ENCODE data around the gene CAMSAP2.
A peak's percentile ranks its signal among the peaks of the same experiment; 100 is the strongest.

The CAMSAP2 gene, protein sequence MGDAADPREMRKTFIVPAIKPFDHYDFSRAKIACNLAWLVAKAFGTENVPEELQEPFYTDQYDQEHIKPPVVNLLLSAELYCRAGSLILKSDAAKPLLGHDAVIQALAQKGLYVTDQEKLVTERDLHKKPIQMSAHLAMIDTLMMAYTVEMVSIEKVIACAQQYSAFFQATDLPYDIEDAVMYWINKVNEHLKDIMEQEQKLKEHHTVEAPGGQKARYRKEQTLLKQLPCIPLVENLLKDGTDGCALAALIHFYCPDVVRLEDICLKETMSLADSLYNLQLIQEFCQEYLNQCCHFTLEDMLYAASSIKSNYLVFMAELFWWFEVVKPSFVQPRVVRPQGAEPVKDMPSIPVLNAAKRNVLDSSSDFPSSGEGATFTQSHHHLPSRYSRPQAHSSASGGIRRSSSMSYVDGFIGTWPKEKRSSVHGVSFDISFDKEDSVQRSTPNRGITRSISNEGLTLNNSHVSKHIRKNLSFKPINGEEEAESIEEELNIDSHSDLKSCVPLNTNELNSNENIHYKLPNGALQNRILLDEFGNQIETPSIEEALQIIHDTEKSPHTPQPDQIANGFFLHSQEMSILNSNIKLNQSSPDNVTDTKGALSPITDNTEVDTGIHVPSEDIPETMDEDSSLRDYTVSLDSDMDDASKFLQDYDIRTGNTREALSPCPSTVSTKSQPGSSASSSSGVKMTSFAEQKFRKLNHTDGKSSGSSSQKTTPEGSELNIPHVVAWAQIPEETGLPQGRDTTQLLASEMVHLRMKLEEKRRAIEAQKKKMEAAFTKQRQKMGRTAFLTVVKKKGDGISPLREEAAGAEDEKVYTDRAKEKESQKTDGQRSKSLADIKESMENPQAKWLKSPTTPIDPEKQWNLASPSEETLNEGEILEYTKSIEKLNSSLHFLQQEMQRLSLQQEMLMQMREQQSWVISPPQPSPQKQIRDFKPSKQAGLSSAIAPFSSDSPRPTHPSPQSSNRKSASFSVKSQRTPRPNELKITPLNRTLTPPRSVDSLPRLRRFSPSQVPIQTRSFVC (N-terminal part only)

GRCh38 chr1:200738327-200738948 is at the start of gene CAMSAP2:
CAMSAP2 (plus strand) TSS chr1:200738893; CDS start chr1:200739828, 935 bp downstream.
- peak; percentile 66 for DNase-seq

- no peak for DNase-seq
These were observed 46.4 kb upstream of the CAMSAP2 start for GRCh38 chr1:200692316-200692715.

DNA sequence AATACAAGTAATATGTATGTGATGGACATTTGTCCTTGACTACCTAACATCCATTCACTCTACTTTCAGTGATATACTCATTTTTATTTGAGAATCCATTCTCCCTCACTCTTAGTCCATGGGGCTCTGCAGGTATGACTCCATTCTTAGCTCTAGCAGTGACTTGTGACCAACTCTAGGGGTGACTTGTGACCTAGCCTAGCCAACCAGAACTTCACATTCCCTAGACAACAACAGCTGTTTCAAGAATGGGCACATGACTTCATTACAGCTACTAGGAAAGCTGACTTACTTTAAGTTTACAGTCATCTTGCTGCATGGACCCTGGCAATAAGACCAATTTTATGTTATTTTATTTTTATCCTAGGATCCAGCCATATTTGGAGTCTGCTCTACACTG is 45.4 kb upstream of the CAMSAP2 start:
- DNase-seq = no peak

GRCh38 chr1:200694738-200695137 is 44.0 kb upstream of the CAMSAP2 start:
- DNase-seq = no peak

GRCh38 chr1:200699871-200700270 is 38.8 kb upstream of the CAMSAP2 start:
- DNase-seq = no peak

- DNase-seq = no peak
These were observed 33.6 kb upstream of the CAMSAP2 start for GRCh38 chr1:200704986-200705500.

DNA sequence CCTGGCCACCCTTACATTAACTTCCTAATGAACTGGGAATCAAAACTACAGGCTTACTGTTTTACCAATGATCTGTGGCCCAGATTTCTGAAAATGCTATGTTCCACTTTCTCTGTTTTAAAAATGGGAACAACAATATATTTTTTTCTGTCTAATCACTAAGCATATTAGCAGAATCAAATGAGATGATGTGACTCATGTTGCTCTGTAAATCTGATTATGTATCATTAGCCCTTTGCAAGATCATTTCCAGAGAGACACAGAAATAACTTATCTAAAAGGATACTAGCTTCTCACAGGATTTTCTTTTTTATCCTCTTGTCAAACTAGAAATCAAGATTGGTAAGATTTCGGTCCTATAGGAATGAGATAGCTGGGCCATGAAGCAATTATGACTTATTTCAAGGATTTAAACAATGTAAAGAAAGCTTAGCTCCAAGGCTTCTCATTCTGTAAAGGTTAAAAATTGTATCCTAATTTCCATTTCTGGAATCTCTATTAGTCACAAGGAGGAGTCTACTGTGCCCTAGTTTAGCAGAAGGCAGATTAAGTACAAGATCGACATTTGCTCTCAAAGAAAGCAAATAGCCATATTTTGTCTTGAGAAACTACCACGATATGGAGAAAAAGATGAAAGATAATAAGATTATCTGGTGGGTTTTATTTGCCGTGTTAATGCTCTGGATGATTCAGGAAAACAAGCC is 32.4 kb upstream of the CAMSAP2 start:
- DNase-seq = no peak

DNA sequence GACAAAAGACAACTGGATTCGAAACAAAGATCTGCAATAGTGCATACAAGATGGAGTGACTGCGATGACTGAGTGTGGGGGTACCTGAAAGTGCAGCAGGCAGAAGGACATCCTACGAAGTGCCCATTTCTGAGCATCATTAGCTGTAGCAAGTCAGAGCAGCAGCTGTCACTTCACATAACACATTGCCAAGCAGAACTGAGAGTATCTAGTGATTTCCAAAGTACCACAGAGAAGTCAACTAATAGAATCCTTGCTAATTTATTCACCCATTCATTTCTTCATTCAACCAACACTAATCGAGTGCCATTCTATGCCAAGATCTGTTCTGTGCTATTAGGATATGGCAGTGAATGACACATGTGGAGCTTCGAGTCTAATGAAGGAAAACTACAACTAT is 31.6 kb upstream of the CAMSAP2 start:
- no peak for DNase-seq

DNA sequence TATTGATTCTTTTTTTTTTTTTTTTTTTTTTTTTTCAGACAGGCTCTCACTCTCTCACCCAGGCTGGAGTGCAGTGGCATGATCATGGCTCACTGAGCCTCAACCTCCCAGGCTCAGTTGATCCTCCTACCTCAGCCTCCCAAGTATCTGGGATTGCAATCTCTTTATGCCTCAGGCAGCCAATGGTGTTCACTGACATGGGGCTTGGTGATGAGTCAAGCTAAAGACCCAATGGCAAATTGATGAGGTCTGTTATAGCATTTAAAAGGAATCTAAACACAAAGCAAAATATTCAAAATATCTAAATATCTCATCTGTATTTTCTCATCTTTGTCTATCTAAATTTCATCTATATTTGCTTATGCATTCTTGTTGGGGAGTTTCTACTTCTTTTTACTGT is 30.5 kb upstream of the CAMSAP2 start:
- DNase-seq = no peak

DNA sequence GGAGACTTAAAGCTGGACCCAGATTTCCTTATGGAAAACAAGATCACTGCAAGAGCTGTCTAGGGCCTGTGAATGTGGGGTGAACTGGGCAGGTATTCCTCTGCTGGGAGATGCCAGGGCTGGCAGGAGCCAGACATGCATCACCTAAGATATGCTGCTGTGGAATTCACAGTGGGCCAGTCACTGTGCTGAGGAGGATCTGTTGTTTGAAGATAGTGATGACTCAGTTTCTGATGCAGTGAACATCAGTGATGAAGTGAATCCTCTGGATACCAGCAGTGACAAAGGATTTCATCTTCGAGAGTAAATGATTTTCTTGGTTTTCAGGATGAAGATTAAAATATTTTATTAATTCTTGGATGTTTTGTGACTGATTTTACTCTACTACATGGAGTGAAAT is 29.9 kb upstream of the CAMSAP2 start:
- no peak for DNase-seq

DNA sequence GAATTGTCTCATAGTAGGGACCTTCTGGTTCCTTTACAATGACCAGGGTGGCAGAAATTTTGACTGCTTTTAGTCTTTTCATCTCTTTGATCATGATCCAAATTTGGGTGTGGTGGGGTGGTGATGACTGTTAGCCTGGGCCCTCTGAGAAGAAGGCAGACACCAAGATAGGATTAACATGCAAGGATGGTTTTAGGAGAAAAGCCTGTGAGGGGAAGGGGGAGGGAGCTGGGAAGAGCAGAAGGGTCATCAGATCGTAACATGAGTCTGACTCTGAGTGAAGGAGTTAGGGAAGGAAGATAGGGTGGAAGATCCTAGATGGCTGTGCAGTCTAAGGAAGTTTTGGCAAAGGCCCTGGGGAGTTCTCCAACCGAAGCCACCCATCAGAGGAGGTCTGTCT is 28.5 kb upstream of the CAMSAP2 start:
- no peak for DNase-seq

DNA sequence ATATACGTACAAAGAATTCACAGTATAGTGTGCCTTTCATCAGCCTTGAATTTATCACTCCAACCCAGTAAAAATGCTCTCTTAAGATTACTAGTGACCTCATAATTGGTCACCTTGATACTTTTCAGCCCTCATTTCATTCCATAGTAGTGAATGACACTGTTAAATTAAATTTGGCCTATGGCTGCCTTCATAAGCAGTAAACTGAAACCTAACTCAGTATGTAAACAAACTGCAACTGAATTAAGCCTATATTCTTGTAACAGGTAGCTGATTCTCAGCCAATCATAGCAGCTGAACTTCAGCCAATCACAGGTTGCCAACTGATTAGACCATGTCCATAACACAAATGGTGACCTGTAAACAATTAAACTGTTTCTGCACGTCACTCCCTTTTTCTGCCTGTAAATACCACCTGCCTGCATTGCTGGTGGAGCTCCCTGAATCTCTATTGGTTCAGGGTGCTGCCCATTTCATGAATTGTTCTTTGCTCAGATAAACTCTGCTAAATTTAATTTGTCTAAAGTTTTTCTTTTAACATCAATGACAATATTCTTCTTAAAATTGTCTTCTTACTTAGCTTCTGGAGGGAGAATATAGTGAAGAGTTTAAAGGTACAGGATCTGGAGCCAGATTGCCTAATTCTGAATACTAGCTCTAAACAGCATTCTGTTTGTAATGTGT is 24.0 kb upstream of the CAMSAP2 start:
- no peak for DNase-seq

DNA sequence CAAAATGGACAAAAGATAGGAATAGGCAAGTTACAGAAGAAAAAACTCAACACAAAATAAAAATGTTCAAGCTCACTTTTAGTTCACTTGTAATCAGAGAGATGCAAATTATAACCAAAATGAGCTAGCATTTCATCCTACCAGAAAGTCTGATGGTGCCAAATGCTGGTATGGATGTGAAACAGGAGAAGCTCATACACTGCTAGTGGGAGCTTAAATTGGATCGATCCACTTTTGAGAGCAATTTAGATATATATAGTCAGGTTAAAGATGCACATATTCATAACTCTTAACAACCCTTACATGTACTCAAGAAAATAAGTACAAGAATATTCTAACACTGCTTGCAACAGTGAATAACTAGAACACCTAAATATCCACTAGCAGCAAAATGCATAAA is 18.5 kb upstream of the CAMSAP2 start:
- DNase-seq = no peak

DNA sequence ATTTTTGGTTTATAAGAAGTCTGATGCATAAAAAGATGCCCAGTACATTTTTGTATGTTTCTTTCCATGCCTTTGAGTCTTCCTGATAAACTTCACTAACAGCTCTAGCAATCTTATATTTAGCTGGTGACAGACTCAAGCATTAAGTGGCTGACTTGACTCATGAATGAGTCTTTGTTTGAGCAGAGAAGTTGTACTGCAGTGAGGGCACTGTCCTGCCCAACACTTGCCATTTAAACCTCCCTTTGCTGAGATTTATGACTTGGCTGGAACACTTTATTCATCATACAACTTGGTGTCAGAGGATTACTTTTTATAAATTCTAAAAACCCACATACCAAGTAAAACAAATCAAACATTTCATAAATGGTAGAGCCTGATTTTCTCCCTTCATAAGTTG is 14.6 kb upstream of the CAMSAP2 start:
- DNase-seq = no peak

DNA sequence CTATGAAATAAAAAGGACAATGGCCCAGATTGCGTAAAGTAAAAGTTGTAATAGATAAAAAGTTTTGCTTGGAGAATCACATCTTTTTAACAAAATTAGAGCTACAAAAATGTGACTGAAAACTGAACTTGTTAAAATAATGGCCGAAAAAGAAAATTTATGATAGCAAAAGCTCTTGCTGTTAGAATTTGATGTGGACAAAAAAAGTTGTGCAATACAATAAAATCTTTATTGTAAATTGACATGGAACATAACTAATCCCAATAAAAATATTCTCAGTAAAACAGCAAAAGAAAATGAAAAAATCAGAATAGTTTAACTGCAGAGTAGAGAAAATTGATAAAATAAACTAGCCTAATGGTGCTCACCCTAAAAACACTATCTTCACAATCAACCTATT is 11.4 kb upstream of the CAMSAP2 start:
- no peak for DNase-seq

- DNase-seq = no peak
These were observed 8.8 kb upstream of the CAMSAP2 start for GRCh38 chr1:200729863-200730262.

DNA sequence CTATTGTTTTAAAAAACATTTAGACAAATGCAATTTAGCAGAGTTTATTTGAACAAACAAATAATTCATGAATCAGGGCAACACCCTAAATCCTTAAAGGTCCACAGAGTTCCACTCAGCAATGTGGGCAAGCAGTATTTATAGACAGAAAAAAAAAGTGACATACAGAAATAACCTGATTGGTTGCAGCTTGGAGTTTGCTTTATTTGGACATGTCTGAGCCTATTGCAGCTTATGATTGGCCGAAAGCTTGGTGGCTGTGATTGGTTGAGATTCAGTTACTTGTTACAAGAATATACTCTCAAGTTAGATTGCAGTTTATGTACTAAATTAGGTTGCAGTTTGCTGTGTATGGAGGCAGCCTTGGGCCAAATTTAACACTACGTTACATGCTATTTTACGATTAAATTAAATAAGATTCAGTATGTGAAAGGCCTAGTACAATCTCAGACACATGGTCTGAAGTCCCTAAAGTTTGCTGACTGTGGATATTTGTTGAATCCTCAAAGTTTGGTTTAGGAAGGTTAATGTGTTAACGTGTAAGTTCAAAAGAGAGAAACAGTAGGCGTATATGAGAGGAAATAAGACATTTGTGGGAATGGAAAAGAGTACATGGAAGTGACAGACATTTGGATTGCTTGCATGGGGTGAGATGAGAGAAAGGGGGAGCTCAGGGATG is 6.9 kb upstream of the CAMSAP2 start:
- DNase-seq = no peak

- no peak for DNase-seq
These were observed 6.3 kb upstream of the CAMSAP2 start for GRCh38 chr1:200732438-200732837.

GRCh38 chr1:200733907-200734306 is 4.8 kb upstream of the CAMSAP2 start:
- DNase-seq = peak; percentile 8

GRCh38 chr1:200737647-200738291 is 924 bp upstream of the CAMSAP2 start:
- no peak for DNase-seq

Data from stimulated activated CD4-positive, alpha-beta T cell treated with anti-CD3 and anti-CD28 coated beads, Interleukin-4, amount 100 ng/mL, for 24 hours (primary cell).